Activated T-cell treated with anti-CD3 and anti-CD28 coated beads, Interleukin-2, amount 50 U/mL, for 4 hours (primary cell): ENCODE measurements around the gene CCDC12. TPM values are rescaled to one million over a fixed set of nuclear protein-coding genes. Genes with fewer than 3 reads are reported as not detected.

Experiments used
- ATAC-seq, 2 donors: fragments of 200-7000 bp; cut with Tn5 transposase; one replicate each; pipeline ENCODE4 v1.10.0; 2021
- DNase-seq: peaks from one replicate; pipeline ENCODE4 v3.0.0-alpha.2; 2020
- H3K27me3 Mint-ChIP-seq: one replicate; pipeline ENCODE4 v1.8.0; 2021; ENCODE audit warnings: low read depth, mixed read lengths
- H3K36me3 Mint-ChIP-seq: one replicate; pipeline ENCODE4 v1.8.0; 2022; ENCODE audit warnings: mixed read lengths; ENCODE audit not compliant: insufficient read depth
- H3K4me1 Mint-ChIP-seq: one replicate; pipeline ENCODE4 v1.8.0; 2021; ENCODE audit warnings: low read depth, mixed read lengths
- H3K4me3 Mint-ChIP-seq: one replicate; pipeline ENCODE4 v1.8.0; 2021; ENCODE audit warnings: mild to moderate bottlenecking, moderate library complexity, mixed read lengths
- H3K9me3 Mint-ChIP-seq: one replicate; pipeline ENCODE4 v1.8.0; 2021; ENCODE audit warnings: mixed read lengths
- total RNA-seq, 3 donors: library from RNA; stranded (reverse); gene quantifications; one replicate each; pipeline ENCODE4 v1.2.1, GENCODE V29; 2021

CCDC12 gene
- total RNA-seq, 3 donors from 2014 or later, result 75.9 to 77.6 (median 76.5) TPM

GRCh38 chr3:46952813-46953212 is 23.7 kb downstream of the CCDC12 start:
- H3K9me3 Mint-ChIP-seq, result no peaks in the 10 kb centered on the region
- H3K4me3 Mint-ChIP-seq, result peak overlapping the region; percentile 20
- peaks cover 12% of the 10 kb centered on the region for H3K36me3 Mint-ChIP-seq
- DNase-seq (no peak), ATAC-seq (no peak)
- peaks cover 92% of the 10 kb centered on the region for H3K4me1 Mint-ChIP-seq
- H3K27me3 Mint-ChIP-seq, result no peaks in the 10 kb centered on the region

GRCh38 chr3:46950650-46951241 is 25.8 kb downstream of the CCDC12 start:
- H3K4me3 Mint-ChIP-seq, result no peak overlapping the region
- H3K27me3 Mint-ChIP-seq, result no peaks in the 10 kb centered on the region
- peaks cover 95% of the 10 kb centered on the region for H3K4me1 Mint-ChIP-seq
- H3K36me3 Mint-ChIP-seq, result peaks cover 31% of the 10 kb centered on the region
- ATAC-seq (no peak), DNase-seq (no peak)
- H3K9me3 Mint-ChIP-seq, result no peaks in the 10 kb centered on the region

GRCh38 chr3:46950177-46950576 is 26.4 kb downstream of the CCDC12 start:
- H3K4me3 Mint-ChIP-seq, result no peak overlapping the region
- H3K9me3 Mint-ChIP-seq, result no peaks in the 10 kb centered on the region
- peaks cover 30% of the 10 kb centered on the region for H3K36me3 Mint-ChIP-seq
- H3K27me3 Mint-ChIP-seq, result no peaks in the 10 kb centered on the region
- ATAC-seq, result no peak
- peaks cover 95% of the 10 kb centered on the region for H3K4me1 Mint-ChIP-seq
- DNase-seq, result no peak

GRCh38 chr3:46948830-46949671 is 27.5 kb downstream of the CCDC12 start:
- peaks cover 95% of the 10 kb centered on the region for H3K4me1 Mint-ChIP-seq
- H3K27me3 Mint-ChIP-seq, result no peaks in the 10 kb centered on the region
- peaks cover 29% of the 10 kb centered on the region for H3K36me3 Mint-ChIP-seq
- H3K4me3 Mint-ChIP-seq, result peak overlapping the region; percentile 63
- ATAC-seq (no peak), DNase-seq (no peak)
- H3K9me3 Mint-ChIP-seq, result no peaks in the 10 kb centered on the region

- ATAC-seq (peak; percentile 80 to 83), DNase-seq (peak; percentile 63)
- H3K9me3 Mint-ChIP-seq, result no peaks in the 10 kb centered on the region
- H3K4me3 Mint-ChIP-seq, result peak overlapping the region; percentile 76
- H3K4me1 Mint-ChIP-seq, result peaks cover 93% of the 10 kb centered on the region
- no peaks in the 10 kb centered on the region for H3K27me3 Mint-ChIP-seq
- peaks cover 29% of the 10 kb centered on the region for H3K36me3 Mint-ChIP-seq
Measured at GRCh38 chr3:46947981-46948791, 28.4 kb downstream of the CCDC12 start.

- H3K4me1 Mint-ChIP-seq, result peaks cover 91% of the 10 kb centered on the region
- H3K9me3 Mint-ChIP-seq, result no peaks in the 10 kb centered on the region
- ATAC-seq (peak; percentile 3 to 5), DNase-seq (no peak)
- peak overlapping the region; percentile 76 for H3K4me3 Mint-ChIP-seq
- H3K27me3 Mint-ChIP-seq, result no peaks in the 10 kb centered on the region
- H3K36me3 Mint-ChIP-seq, result peaks cover 28% of the 10 kb centered on the region
Measured at GRCh38 chr3:46947546-46947901, 29.0 kb downstream of the CCDC12 start.

- Mint-ChIP-seq H3K36me3 (peaks cover 23% of the 10 kb centered on the region), H3K4me1 (peaks cover 88% of the 10 kb centered on the region), H3K27me3 (no peaks in the 10 kb centered on the region), H3K9me3 (no peaks in the 10 kb centered on the region), H3K4me3 (peak overlapping the region; percentile 76)
- DNase-seq (peak; percentile 57), ATAC-seq (peak; percentile 71 to 73)
Measured at GRCh38 chr3:46946856-46947545, 29.5 kb downstream of the CCDC12 start.

- peak overlapping the region; percentile 3 for H3K4me3 Mint-ChIP-seq
- H3K9me3 Mint-ChIP-seq, result no peaks in the 10 kb centered on the region
Measured at GRCh38 chr3:46946416-46946815, 30.1 kb downstream of the CCDC12 start.

GRCh38 chr3:46944191-46944590 is 32.4 kb downstream of the CCDC12 start:
- Mint-ChIP-seq H3K36me3 (peaks cover 32% of the 10 kb centered on the region), H3K9me3 (no peaks in the 10 kb centered on the region), H3K4me1 (peaks cover 78% of the 10 kb centered on the region), H3K27me3 (no peaks in the 10 kb centered on the region), H3K4me3 (no peak overlapping the region)
- ATAC-seq, result no peak
- DNase-seq, result no peak

More at GRCh38 chr3:46946416-46946815, 30.1 kb downstream of the CCDC12 start:
- Mint-ChIP-seq H3K4me1 (peaks cover 85% of the 10 kb centered on the region), H3K36me3 (peaks cover 22% of the 10 kb centered on the region), H3K27me3 (no peaks in the 10 kb centered on the region)
- no peak for DNase-seq
- ATAC-seq, result no peak

- no peak overlapping the region for H3K4me3 Mint-ChIP-seq
- peaks cover 76% of the 10 kb centered on the region for H3K4me1 Mint-ChIP-seq
- no peak for DNase-seq
- peaks cover 37% of the 10 kb centered on the region for H3K36me3 Mint-ChIP-seq
- H3K27me3 Mint-ChIP-seq, result no peaks in the 10 kb centered on the region
- ATAC-seq, result no peak
- H3K9me3 Mint-ChIP-seq, result no peaks in the 10 kb centered on the region
Measured at GRCh38 chr3:46943237-46944187, 33.0 kb downstream of the CCDC12 start.

GRCh38 chr3:46942481-46943236 is 33.9 kb downstream of the CCDC12 start:
- H3K9me3 Mint-ChIP-seq, result no peaks in the 10 kb centered on the region
- ATAC-seq (no peak), DNase-seq (no peak)
- H3K4me1 Mint-ChIP-seq, result peaks cover 74% of the 10 kb centered on the region
- no peaks in the 10 kb centered on the region for H3K27me3 Mint-ChIP-seq
- peaks cover 41% of the 10 kb centered on the region for H3K36me3 Mint-ChIP-seq
- no peak overlapping the region for H3K4me3 Mint-ChIP-seq

- Mint-ChIP-seq H3K36me3 (peaks cover 39% of the 10 kb centered on the region), H3K4me1 (peaks cover 70% of the 10 kb centered on the region), H3K4me3 (no peak overlapping the region), H3K27me3 (no peaks in the 10 kb centered on the region), H3K9me3 (no peaks in the 10 kb centered on the region)
- ATAC-seq, result no peak
- DNase-seq, result no peak
Measured at GRCh38 chr3:46942076-46942475, 34.5 kb downstream of the CCDC12 start.
